C4-2B (cell line): ENCODE results near the gene TXK.

ENCODE experiments used
- H3K27ac ChIP-seq: fragments of 450-650 bp; 2 replicates; pipeline ENCODE4 v1.5.1; 2017
- CTCF ChIP-seq: fragments of 450-650 bp; conservative IDR thresholded peaks from 2 replicates; pipeline ENCODE4 v1.5.1; 2017; ENCODE audit warnings: mild to moderate bottlenecking
- ZFX ChIP-seq: fragments of 450-650 bp; IDR thresholded peaks from 2 replicates; pipeline ENCODE4 v1.6.1; 2017

TXK gene

GRCh38 chr4:48071191-48071590, 62.9 kb downstream of the TXK start:
- H3K27ac ChIP-seq = no peak overlapping the region
- no peak for TF ChIP-seq ZFX
- TF ChIP-seq CTCF = no peak

GRCh38 chr4:48069026-48069425, 65.0 kb downstream of the TXK start:
- TF ChIP-seq ZFX (no peak), CTCF (no peak)
- no peak overlapping the region for H3K27ac ChIP-seq

- no peak overlapping the region for H3K27ac ChIP-seq
- TF ChIP-seq CTCF (no peak), ZFX (no peak)
Observed at GRCh38 chr4:48068182-48068581, 65.9 kb downstream of the TXK start.

- no peak for TF ChIP-seq CTCF
- no peak for TF ChIP-seq ZFX
- H3K27ac ChIP-seq = no peak overlapping the region
Observed at GRCh38 chr4:48067536-48067935, 66.5 kb downstream of the TXK start.

GRCh38 chr4:48065587-48066052, 68.4 kb downstream of the TXK start:
- no peak for TF ChIP-seq CTCF
- TF ChIP-seq ZFX = no peak
- no peak overlapping the region for H3K27ac ChIP-seq

GRCh38 chr4:48064349-48064748, 69.7 kb downstream of the TXK start:
- no peak for TF ChIP-seq CTCF
- TF ChIP-seq ZFX = no peak
- H3K27ac ChIP-seq = no peak overlapping the region

GRCh38 chr4:48058617-48059530, 75.2 kb downstream of the TXK start:
- no peak overlapping the region for H3K27ac ChIP-seq
- TF ChIP-seq ZFX (no peak), CTCF (no peak)
